GM19328 (cell line): Measurements from ENCODE around the gene CSRNP3.
"Not testable (repeated sequence)": the region's sequence is repeated elsewhere in the genome, so short reads cannot be mapped to it uniquely, and the experiment has no call there.

ENCODE experiments used
- ATAC-seq: cut with Tn5 transposase; IDR thresholded peaks from one replicate; pipeline ENCODE4 v1.9.1; 2021; ENCODE audit warnings: mild to moderate bottlenecking, moderate library complexity; ENCODE audit not compliant: unreplicated experiment

CSRNP3 gene

DNA sequence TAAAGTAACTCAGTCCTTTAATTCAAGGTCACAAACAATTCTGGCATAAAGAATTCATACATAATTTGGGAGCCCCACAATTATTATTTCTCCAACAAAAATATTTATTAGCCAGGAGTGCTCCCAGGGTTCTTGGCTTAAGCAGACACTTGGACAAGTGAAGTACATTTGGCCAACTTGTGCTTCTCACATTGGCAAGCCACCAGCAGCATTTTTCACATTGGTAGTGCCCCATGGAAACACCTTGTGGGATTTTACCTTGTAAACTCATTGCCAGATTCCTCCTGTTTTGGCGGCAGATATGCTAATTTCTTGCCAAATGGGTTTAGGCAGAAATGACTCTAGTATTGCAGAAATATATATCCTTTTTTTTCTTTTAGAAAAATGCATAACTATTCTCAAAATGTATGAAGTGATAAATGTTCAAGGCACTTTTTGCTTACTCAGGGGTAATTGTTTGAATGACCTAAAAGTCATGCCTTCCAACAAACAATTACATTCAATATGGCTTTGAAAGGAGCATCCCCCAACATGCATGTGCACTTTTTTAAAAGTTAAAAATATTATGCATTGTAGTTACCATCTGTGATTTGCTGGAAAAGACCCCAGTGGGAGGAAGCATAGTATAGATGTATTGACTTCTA lies 113.5 kb downstream of the CSRNP3 start:
- ATAC-seq = no peak

DNA sequence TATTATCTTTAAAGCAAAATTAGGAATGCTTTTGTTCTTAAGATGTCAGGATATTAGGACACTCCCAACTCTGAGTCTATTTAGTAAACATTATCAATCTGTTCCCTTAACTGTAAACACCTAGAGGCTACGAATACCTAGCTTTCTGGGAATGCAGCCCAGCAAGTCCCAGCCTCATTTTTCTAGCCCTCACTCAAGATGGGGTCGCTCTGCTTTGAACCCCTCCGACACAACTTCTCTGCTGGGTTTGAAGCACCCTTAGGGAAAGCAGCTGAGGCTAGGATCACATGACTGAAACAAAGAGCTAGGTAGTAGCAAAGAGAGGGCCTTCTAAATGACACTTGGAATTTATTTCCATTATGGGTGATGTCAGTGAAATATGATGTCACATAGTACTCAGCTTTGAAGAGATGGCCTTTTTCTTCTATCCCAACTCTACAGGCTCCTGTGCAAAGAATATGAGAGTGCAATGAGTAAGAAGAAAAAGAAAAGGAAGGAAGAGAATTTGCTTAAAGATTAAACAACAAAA lies 114.7 kb downstream of the CSRNP3 start:
- ATAC-seq = no peak

DNA sequence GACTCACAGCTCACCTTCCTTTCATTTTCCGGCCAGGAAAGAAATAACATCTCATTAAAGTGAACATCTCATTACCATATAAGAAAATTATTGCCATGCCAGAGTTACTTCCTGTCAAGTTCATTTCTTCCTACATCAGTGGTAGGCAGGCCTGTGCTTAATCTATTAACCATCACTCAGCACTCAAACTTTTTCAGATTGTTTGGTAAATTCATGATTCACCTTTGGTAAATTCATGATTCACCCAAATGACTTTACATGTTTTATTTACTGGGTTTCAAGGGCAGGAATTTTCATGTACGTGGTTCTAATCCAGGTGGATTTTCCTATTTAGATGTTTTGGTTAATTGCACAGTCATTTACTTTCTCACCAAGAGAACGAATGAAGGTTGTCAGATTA lies 116.5 kb downstream of the CSRNP3 start:
- no peak for ATAC-seq

DNA sequence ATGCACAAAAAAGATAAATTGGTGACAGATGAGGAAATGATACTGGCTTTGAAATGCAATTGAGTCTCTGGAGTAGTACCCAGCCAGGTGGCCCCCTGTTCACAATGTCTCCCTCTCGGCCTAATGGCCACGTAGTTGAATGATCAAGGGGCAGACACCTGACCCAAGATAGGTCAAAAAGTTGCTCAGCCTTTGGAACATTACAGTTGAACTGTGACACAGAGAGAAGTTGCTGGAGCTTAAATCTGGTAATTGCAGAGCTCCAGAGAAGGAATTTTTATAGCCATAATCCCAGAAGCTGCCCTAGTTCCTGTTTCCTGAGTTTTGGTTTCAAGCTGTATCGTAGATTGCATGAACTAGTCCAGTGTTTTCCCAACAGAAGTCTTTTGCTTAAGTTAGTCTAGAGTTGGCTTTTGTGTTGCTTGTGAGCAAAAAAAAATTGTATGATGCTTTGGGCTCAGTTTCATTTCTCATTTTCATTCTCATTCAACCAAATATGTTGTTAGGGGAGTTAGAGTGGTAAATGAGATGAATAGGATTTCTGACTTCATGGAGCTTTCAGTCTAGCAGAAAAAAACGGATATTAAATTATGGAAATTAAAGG lies 117.9 kb downstream of the CSRNP3 start:
- ATAC-seq = peak; percentile 81

DNA sequence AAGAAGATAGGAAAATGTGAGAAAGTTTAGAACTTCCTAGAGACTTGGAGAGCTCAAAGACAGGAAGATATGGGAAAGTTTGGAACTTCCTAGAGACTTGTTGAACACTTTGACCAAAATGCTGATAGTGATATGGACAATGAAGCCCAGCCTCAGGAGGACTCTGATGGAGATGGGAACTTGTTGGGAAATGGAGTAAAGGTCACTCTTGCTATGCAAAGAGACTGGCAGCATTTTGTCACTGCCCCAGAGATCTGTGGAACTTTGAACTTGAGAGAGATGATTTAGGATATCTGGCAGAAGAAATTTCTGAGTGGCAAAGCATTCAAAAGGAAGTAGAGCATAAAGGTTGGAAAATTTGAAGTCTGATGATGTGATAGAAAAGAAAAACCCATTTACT lies 121.5 kb downstream of the CSRNP3 start:
- ATAC-seq = not testable (repeated sequence)

DNA sequence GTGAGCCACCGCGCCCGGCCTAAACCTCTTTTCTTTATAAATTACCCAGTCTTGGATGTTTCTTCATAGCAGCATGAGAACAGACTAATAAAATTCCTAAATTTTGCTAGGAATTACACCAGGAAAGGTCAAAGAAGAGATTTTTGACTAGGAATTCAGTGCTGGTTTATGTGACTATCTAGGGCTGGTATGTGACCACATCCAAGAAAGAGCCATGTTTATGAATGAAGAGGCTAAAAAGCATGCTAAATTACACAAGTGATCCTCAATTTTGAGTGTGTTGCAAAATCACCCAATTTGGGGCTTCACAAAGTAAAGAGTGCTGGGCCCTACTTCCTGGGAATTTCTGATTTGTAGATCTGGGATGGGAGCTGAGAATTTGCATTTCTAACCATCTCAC lies 123.6 kb downstream of the CSRNP3 start:
- ATAC-seq = no peak

DNA sequence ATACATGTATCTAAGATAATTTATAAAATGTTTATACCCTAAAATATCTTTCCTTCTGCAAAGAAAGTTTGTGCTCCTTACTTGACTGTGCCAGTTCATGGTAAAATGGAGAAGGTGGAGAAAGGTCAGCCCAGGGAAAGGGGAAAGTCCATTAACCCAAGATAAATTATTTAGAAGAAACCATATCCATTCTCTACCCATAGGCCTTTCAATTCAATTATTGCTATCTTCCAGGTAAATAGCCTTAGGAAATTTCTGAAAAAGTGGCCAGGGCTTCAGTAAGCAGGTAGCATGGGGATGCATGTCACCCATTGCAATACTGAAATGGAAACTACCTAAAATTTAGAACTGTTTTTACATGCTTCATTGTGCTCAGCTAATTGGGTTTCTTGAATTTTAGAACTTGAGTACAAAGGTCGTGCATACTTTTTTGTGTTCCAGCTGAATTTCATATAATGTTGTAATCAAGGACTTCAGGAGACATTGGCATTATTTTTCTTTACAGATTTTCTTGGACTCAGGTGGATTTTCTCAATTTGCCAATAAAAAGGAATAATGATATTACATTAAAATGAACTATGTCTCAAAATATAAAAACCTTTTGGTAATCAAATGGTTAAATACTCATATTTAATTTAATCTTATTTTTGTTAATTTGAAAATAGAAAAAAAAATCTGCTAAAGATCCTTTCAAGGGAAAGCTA lies 124.9 kb downstream of the CSRNP3 start:
- no peak for ATAC-seq

DNA sequence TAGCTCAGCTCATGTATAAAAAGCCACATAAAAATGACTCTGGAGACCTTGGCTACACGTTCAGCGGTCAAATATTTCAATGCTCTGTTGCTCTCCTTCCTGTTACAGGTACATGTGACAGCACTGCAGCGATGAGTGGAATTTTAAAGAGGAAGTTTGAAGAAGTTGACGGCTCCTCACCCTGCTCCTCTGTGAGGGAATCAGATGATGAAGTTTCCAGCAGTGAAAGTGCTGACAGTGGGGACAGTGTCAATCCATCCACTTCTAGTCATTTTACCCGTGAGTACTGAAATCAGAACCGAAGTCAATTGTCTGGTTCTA lies 125.4 kb downstream of the CSRNP3 start:
- peak; percentile 84 for ATAC-seq

DNA sequence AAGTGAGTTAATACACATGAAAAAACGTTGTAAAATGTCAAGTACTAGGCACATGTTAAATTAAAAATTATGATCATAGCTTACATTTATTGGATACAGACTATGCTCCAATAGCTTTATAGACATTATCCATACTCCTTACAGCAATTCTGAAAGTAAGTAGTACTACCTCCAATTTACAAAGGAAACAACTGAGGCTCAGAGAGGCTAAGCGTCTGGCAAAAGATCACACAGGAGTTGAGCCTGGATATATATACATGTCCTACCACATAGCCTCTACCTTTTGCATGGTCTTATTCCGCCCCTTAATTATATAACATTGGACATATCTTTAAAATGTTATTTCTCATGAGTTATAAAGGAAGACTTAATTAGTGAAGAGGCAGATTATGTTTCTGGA lies 127.3 kb downstream of the CSRNP3 start:
- no peak for ATAC-seq

DNA sequence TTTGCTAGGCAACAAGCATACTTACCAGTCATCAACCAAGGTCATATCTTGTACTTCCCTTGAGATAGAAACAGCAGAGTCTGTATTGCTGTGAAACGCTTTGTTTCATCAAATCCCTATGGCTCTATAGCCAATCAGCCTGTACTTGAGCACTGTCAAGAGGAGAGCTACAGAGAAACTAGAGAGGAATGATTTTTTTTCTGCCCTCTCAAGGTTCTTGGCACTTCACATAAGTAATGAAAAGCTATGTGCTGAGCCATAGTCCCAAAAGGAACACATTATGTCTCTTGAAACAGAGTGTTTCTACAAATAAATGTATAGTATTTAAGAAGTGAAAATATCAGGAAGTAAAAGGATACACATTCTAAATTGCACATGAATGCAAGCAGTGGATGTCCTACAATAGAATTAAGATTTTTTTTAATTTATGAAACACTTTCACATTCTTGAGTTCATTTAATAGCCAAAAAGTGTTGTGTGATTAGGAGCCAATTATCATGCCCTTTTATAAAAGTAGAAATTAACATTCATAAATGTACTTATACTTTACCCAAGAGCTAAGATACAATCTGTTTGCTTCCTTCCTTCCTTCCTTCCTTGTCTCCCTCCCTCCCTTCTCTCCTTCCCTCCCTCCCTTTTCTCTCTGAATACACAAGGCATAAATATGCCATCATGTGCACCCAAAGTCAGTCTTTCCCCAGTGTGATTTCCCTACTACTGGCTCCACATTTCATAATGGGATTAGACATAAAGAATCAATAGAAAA lies 131.8 kb downstream of the CSRNP3 start:
- no peak for ATAC-seq

DNA sequence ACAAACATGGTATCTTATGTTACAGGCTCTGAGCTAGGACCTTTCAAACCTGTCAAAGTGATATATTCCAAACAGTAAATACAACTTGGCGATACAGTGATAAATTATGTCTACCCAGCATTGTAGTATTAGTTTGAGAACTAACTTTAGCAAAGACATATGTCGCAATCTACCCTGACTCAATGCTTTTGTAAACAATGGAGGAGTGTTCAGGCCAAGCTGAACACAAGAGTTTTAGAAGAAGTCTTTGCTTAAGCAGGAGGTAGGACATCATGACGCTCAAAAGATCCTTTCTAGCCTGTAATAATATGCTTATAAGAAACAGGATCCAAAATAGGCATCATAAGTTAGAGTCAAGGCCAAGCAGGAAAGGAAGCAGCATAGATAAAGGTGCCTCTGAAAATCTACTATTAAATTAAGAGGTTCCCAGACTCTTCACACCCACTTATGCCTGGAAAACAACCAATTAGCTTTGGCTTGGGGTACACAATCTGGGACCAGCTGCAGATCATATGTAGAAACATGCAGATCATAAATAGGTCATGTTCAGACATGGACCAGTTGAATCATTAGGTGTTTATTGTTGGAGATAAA lies 132.5 kb downstream of the CSRNP3 start:
- no peak for ATAC-seq

DNA sequence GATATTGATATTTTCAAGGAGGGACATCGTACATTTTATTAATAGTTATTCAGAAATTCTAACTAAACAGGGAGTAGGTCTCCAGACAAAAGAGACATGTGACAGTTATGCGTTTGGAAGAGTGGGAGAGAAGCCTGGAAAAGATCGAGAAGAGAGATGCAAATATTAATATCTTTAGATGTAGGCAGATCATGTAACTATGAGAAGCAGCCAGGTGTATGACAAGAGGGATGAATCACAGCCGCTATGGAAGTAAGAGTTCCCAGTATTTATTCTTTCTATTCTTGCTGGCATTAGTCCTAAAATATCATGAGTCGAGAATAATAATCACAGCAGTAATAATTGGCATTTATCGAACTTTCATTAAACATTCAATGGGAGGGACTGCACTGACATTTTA lies 140.2 kb downstream of the CSRNP3 start:
- no peak for ATAC-seq

DNA sequence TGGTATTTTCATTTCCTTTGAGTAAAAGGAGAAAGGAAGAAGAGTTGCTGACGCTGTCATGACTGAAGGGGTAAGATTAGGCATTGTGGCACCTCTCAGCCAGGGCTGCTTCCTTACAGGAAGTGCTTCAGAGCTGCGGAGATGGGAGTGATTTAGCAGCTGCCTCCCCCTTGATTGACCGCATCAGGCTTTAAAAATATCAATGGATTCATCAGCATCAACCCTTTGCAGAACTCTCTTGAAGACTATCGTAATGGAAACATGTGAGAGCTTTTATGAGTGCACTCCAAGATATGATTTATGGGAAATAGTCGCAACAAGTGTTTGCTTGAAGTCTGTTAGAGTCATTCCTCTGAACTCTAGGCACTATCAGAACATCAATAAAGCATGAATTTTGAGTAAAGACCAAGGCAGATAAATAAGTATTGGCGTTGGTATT lies 141.1 kb downstream of the CSRNP3 start:
- no peak for ATAC-seq

DNA sequence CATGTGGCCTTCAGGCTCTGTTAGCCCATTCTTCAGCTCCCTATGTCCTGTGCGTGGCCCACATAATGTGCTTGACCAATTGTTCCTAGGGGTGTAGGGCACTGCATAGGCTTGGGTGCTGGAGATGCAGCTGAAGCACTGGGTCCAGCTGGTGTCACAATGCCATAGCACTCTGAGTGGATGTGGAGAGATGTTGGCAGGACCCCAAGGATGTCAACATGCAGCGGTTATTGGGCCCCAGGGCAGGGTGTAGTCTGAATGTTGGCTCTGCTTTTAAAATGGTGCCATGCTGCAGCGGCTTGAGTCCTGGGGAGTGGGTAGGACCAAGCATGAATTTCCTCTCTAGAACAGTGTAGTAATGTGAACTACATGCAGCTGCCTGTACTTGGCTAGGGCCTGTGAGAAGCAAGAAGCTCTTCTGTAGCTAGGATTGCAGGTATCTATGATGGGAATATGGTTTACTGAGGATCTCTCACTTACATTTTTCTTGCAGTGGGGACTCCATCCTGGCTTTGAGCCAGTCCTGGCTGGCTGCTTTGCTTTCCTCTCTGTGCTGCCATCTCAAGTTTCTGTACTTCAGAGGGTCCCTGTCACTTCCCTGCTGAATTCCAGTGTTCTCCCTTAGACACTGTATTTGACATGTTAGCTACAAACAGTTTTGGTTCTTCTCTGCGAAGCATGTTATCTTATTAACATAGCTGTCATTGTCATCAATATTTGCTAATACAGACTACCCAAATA lies 148.4 kb downstream of the CSRNP3 start:
- ATAC-seq = no peak

DNA sequence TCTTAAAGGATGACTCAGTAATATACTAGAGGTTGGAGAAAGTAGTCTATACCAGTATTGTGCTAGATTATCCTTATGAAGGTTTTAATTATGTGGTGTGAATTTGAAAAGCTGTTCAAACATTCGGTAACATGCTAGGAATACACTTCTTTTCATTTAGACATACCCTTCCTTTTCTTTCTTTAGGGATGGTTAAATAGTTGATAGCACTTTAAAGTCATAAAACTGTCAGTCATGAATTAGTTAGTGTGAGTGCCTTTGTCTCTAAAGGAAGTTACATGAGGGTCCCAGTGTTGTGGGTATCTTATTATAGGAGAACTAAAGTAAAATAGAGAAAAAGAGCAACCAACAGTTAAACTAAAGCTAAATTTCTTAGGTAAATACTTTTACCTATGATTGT lies 149.3 kb downstream of the CSRNP3 start:
- ATAC-seq = no peak

DNA sequence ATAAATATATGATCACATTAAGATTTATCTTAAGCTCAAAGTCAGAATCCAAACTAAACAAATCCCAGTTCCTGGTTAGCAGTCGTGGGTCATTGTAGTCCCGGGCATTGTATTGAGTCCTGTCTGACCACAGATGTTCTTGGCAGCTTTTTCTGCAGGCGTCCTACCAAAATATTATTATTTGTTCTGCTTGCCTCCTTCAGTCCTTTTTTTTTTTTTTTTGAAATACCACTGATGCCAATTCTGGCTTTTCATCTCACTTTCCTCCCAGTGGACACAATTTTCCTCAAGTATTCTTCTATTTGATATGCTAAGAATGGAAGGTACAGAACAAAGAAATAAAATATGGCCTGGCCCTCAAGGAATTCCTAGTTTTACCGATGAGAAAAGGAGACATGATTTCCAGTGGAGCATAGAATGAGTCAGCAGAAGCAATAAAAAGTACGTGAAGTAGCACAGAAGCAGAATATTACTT lies 151.6 kb downstream of the CSRNP3 start:
- ATAC-seq = no peak

DNA sequence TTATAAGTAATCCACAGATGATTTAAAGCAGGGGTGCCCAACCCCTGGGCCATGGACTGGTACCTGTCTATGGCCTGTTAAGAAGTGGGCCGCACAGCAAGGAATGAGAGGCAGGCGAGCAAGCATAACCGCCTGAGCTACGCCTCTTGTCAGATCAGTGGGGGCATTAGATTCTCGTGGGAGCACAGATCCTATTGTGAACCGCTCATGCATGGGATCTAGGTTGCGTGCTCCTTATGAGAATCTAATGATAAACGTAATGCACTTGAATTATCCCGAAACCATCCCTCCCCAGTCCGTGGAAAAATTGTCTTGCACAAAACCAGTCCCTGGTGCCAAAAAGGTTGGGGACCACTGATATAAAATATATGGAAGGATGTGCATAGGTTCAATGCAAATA lies 153.7 kb downstream of the CSRNP3 start:
- no peak for ATAC-seq

DNA sequence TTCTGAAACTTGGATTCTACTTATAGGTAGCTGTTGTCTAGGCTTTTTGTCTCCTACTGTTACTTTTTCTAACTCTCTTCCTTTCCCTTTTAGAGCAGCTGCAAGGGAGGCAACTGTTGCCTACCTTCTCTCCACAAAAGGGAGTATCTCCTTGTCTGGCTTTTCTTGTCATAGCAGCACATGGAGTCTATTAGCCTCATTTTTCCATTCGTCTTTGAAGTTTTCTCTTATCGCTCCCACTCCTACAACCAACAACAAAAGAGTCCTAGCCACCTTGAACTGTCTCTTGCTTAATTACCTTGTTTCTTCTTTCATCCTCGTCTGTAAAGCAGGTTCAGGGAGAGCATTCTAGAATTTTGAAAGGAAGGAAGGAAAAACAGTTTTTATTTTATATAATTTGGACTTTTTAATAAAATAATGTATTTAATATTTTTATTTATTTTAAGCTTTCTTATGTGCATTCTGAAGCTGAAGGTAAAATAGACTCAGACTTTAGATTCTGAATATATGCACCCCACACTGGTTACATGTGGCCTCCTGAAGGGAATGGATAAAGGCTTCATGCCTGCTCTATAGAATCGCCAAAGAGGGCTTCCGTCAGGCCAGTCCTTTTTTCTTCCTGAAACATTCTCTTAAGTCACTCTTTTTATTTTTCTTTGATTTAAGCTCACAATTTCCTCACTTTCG lies 154.4 kb downstream of the CSRNP3 start:
- ATAC-seq = no peak

DNA sequence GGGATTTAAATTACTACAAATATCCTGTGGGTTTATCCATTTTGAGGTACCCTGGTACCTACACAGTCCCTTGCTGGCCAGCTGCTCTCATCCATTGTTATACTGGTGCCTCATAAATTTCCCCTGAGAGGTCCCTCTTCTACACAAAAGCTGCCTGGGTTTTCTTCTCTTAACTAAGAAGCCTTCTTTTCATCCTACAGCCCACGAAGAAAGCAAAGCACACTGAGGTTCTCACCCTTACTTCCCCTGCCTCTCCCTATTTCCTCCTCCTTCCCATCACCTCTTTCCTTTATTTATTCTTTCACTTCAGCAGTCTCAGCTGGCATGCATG lies 154.9 kb downstream of the CSRNP3 start:
- ATAC-seq = no peak

DNA sequence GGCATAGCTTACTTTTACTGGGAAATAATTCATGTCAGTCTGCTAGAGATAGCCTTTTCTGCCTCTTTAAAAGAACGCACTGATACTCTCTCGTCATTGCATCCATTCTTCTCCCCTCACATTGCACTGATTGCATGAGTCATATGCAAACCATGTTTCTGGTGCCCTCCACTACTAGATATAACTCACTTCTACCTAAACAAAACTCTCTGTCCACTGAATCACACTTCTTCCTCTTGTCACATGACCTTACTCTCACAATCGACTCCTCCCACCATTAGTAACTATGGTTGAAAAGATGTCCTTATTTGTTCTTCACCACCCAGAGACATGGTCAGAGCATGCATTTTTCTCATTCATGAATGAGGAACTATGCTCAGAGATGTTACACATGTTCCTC lies 158.0 kb downstream of the CSRNP3 start:
- ATAC-seq = no peak
